ENCODE results near the gene RAX.

The RAX gene

DNA sequence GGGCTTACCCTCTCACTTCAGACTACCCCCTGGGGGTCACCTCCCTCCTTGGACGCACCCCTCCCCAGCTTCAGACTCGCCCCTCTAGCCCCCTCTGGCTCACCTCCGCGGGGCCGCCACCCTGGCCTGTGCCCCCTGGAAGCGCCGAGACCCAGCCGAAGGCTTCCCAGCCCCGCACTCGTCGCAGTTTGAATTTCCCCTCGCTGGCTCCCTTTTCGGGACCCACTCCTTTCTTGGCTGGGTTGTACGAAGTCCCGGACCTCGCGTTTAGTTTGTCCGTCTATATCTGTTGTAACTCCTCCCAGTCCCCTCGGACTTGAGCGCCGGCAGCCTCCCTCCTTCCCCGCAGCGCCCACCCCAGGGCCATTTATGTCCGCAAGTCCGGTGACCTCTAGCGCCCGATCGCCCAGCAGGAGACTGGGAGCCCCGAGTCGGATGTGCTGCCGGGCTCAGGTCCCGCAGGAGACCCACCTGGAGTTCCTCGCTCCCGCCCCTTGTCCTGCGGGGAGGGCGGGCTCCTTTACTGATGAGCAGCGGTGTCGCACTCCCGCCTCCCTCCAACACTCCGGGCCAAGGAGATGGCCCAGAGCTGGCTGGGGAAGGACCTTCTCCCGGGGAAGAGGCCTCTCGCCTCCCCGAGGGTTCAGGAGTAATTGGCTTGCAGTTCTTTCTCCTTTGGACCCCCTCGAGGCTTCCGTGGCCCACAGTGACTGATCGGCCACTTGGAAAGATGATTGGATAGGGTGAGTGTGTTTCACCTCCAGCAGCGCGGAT, 692 bp upstream of the RAX start:
- H3K4me3 ChIP-seq (ENCODE audit: low read length, poor library complexity, severe bottlenecking) = no peak overlapping the region
- no peaks in the 10 kb centered on the region for H3K9me2 ChIP-seq (replicated peaks; ENCODE audit: low read depth, low read length)
- H3K9ac ChIP-seq (ENCODE audit: low read depth, low read length, poor library complexity, severe bottlenecking) = no peak overlapping the region
- no peaks in the 10 kb centered on the region for H3K9me3 ChIP-seq (ENCODE audit: insufficient read depth, low read depth, low read length)
- no peak overlapping the region for H3K4me2 ChIP-seq (ENCODE audit: low read depth, low read length, poor library complexity, severe bottlenecking)
- H2AFZ ChIP-seq (ENCODE audit: low read length) = no peak overlapping the region
- H3K36me3 ChIP-seq (ENCODE audit: insufficient read depth, low read length) = no peaks in the 10 kb centered on the region
- no peaks in the 10 kb centered on the region for H3K4me1 ChIP-seq (ENCODE audit: insufficient read depth, low read length, poor library complexity, severe bottlenecking)
- H3F3A ChIP-seq (ENCODE audit: low read depth) = no peaks in the 10 kb centered on the region
- TF ChIP-seq, protein P1, sequence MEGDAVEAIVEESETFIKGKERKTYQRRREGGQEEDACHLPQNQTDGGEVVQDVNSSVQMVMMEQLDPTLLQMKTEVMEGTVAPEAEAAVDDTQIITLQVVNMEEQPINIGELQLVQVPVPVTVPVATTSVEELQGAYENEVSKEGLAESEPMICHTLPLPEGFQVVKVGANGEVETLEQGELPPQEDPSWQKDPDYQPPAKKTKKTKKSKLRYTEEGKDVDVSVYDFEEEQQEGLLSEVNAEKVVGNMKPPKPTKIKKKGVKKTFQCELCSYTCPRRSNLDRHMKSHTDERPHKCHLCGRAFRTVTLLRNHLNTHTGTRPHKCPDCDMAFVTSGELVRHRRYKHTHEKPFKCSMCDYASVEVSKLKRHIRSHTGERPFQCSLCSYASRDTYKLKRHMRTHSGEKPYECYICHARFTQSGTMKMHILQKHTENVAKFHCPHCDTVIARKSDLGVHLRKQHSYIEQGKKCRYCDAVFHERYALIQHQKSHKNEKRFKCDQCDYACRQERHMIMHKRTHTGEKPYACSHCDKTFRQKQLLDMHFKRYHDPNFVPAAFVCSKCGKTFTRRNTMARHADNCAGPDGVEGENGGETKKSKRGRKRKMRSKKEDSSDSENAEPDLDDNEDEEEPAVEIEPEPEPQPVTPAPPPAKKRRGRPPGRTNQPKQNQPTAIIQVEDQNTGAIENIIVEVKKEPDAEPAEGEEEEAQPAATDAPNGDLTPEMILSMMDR (conservative IDR thresholded peaks at IDR 0.05; ENCODE audit: low read length) = no peak
- no peak for TF ChIP-seq EZH2phosphoT487 (IDR thresholded peaks at IDR 0.05; ENCODE audit: borderline replicate concordance)
- no peaks in the 10 kb centered on the region for H4K20me1 ChIP-seq (ENCODE audit: insufficient read depth, low read length, poor library complexity, severe bottlenecking)
- H3K27me3 ChIP-seq (ENCODE audit: insufficient read depth, low read length, poor library complexity, severe bottlenecking) = no peaks in the 10 kb centered on the region
- H3K79me2 ChIP-seq (ENCODE audit: insufficient read depth, low read length) = no peaks in the 10 kb centered on the region

DNA sequence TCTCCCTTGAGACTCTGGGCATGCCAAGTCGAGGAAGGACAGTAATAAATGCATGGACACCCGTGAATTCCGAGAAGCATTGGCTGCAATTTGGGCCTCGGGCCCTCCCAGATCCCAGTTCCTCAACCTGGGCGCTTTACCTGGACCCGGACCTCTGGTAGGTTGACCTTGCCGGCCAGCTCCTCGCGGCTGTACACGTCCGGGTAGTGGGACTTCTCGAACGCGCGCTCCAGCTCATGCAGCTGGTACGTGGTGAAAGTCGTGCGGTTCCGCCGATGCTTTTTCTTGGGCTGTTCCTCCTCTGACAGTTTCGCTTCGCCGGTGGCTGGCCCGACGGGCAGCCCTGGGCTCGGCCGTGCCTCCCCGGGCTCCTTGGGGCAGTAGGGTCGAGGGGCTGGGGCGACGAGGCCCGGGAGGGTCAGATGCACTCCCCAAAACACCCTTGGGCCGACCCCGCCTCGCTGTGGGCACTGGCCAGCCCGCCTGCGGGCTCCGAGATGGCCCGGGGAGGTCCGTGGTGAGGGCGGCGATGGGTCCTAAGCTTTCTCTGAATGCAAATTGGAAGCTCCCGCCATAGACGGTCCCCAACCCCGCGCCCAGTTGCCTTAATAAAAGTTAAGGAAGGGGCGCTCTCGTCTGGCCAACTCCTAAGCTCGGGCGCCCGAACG, 899 bp downstream of the RAX start:
- Histone ChIP-seq H3K9me2 (replicated peaks; ENCODE audit: low read depth, low read length) (no peaks in the 10 kb centered on the region), H3K36me3 (ENCODE audit: insufficient read depth, low read length) (no peaks in the 10 kb centered on the region), H3K9me3 (ENCODE audit: insufficient read depth, low read depth, low read length) (no peaks in the 10 kb centered on the region), H3K79me2 (ENCODE audit: insufficient read depth, low read length) (no peaks in the 10 kb centered on the region), H3K4me1 (ENCODE audit: insufficient read depth, low read length, poor library complexity, severe bottlenecking) (no peaks in the 10 kb centered on the region), H3K4me2 (ENCODE audit: low read depth, low read length, poor library complexity, severe bottlenecking) (no peak overlapping the region), H3K27me3 (ENCODE audit: insufficient read depth, low read length, poor library complexity, severe bottlenecking) (no peaks in the 10 kb centered on the region), H3K9ac (ENCODE audit: low read depth, low read length, poor library complexity, severe bottlenecking) (no peak overlapping the region), H3K4me3 (ENCODE audit: low read length, poor library complexity, severe bottlenecking) (no peak overlapping the region), H2AFZ (ENCODE audit: low read length) (no peak overlapping the region), H3F3A (ENCODE audit: low read depth) (no peaks in the 10 kb centered on the region), H4K20me1 (ENCODE audit: insufficient read depth, low read length, poor library complexity, severe bottlenecking) (no peaks in the 10 kb centered on the region)
- no peak for TF ChIP-seq EZH2phosphoT487 (IDR thresholded peaks at IDR 0.05; ENCODE audit: borderline replicate concordance)
- TF ChIP-seq, protein P1 (conservative IDR thresholded peaks at IDR 0.05; ENCODE audit: low read length) = no peak

GRCh38 chr18:59271606-59272220, 1.5 kb downstream of the RAX start:
- no peak overlapping the region for H3K4me3 ChIP-seq (ENCODE audit: low read length, poor library complexity, severe bottlenecking)
- no peaks in the 10 kb centered on the region for H3F3A ChIP-seq (ENCODE audit: low read depth)
- H3K9me3 ChIP-seq (ENCODE audit: insufficient read depth, low read depth, low read length) = no peaks in the 10 kb centered on the region
- TF ChIP-seq, protein P1 (conservative IDR thresholded peaks at IDR 0.05; ENCODE audit: low read length) = no peak
- no peak for TF ChIP-seq EZH2phosphoT487 (IDR thresholded peaks at IDR 0.05; ENCODE audit: borderline replicate concordance)
- H4K20me1 ChIP-seq (ENCODE audit: insufficient read depth, low read length, poor library complexity, severe bottlenecking) = no peaks in the 10 kb centered on the region
- no peaks in the 10 kb centered on the region for H3K79me2 ChIP-seq (ENCODE audit: insufficient read depth, low read length)
- H3K9ac ChIP-seq (ENCODE audit: low read depth, low read length, poor library complexity, severe bottlenecking) = no peak overlapping the region
- H2AFZ ChIP-seq (ENCODE audit: low read length) = no peak overlapping the region
- H3K36me3 ChIP-seq (ENCODE audit: insufficient read depth, low read length) = no peaks in the 10 kb centered on the region
- no peaks in the 10 kb centered on the region for H3K4me1 ChIP-seq (ENCODE audit: insufficient read depth, low read length, poor library complexity, severe bottlenecking)
- no peak overlapping the region for H3K4me2 ChIP-seq (ENCODE audit: low read depth, low read length, poor library complexity, severe bottlenecking)
- H3K9me2 ChIP-seq (replicated peaks; ENCODE audit: low read depth, low read length) = no peaks in the 10 kb centered on the region
- no peaks in the 10 kb centered on the region for H3K27me3 ChIP-seq (ENCODE audit: insufficient read depth, low read length, poor library complexity, severe bottlenecking)

Data from Loucy (cell line).